DOHH2 (cell line): Measurements from ENCODE around the gene PEX1.

Source experiments
- H3F3A ChIP-seq: fragments of 200-600 bp; sonication (generic), shearing (Covaris generic); 2 replicates; pipeline ENCODE4 v1.6.0; 2016; ENCODE audit warnings: antibody characterized with exemption, mild to moderate bottlenecking; ENCODE audit not compliant: control insufficient read depth, insufficient read depth
- H3K27ac ChIP-seq: fragments of 200-600 bp; sonication (generic); 2 replicates; pipeline ENCODE4 v1.5.1; 2014; ENCODE audit warnings: low read depth, mild to moderate bottlenecking, low read length, moderate library complexity
- H3K27me3 ChIP-seq: fragments of 200-600 bp; sonication (generic); 2 replicates; pipeline ENCODE4 v1.6.1; 2014; ENCODE audit warnings: mild to moderate bottlenecking, low read length, mixed read lengths; ENCODE audit not compliant: control insufficient read depth
- H3K36me3 ChIP-seq: fragments of 200-600 bp; sonication (generic); 2 replicates; pipeline ENCODE4 v1.6.1; 2014; ENCODE audit warnings: mild to moderate bottlenecking, low read length, moderate library complexity, mixed read lengths; ENCODE audit not compliant: control insufficient read depth
- H3K4me1 ChIP-seq: fragments of 200-600 bp; sonication (generic); 2 replicates; pipeline ENCODE4 v1.6.1; 2014; ENCODE audit warnings: mild to moderate bottlenecking, low read length, mixed read lengths; ENCODE audit not compliant: control insufficient read depth
- H3K4me2 ChIP-seq: fragments of 200-600 bp; sonication (generic); 2 replicates; pipeline ENCODE4 v1.6.0; 2014; ENCODE audit warnings: mild to moderate bottlenecking, low read length, moderate library complexity
- H3K4me3 ChIP-seq: fragments of 200-600 bp; sonication (generic); 2 replicates; pipeline ENCODE4 v1.5.1; 2014; ENCODE audit warnings: mild to moderate bottlenecking, low read length, mixed read lengths
- H3K79me2 ChIP-seq: fragments of 200-600 bp; sonication (generic); 2 replicates; pipeline ENCODE4 v1.6.1; 2014; ENCODE audit warnings: mild to moderate bottlenecking, low read length, mixed read lengths; ENCODE audit not compliant: control insufficient read depth
- H3K9me2 ChIP-seq: fragments of 200-600 bp; sonication (generic); replicated peaks from 2 replicates; pipeline ENCODE4 v1.6.1; 2014; ENCODE audit warnings: mild to moderate bottlenecking, low read length, mixed read lengths; ENCODE audit not compliant: control insufficient read depth
- H3K9me3 ChIP-seq: fragments of 200-600 bp; sonication (generic); 2 replicates; pipeline ENCODE4 v1.6.1; 2014; ENCODE audit warnings: antibody characterized with exemption, low read length, mixed read lengths; ENCODE audit not compliant: control insufficient read depth, insufficient read depth
- H4K20me1 ChIP-seq: fragments of 200-600 bp; sonication (generic); 2 replicates; pipeline ENCODE4 v1.6.0; 2014; ENCODE audit warnings: low read depth, mild to moderate bottlenecking, antibody characterized with exemption, low read length, moderate library complexity; ENCODE audit not compliant: control insufficient read depth, insufficient read depth
- EZH2phosphoT487 ChIP-seq: fragments of 200-600 bp; sonication (generic); IDR thresholded peaks from 2 replicates; pipeline ENCODE4 v1.6.1; 2017; ENCODE audit warnings: borderline replicate concordance, mild to moderate bottlenecking, antibody characterized with exemption, low read length, moderate library complexity, mixed read lengths
- TF ChIP-seq, protein P1 (sequence below): fragments of 200-600 bp; sonication (generic); IDR thresholded peaks from one replicate; pipeline ENCODE4 v1.5.1; 2014; ENCODE audit warnings: antibody characterized with exemption, mild to moderate bottlenecking, low read depth, low read length; ENCODE audit not compliant: poor library complexity, severe bottlenecking

The PEX1 gene

GRCh38 chr7:92523110-92523509 lies 5.2 kb downstream of the PEX1 start:
- peaks cover 23% of the 10 kb centered on the region for H3K36me3 ChIP-seq
- peaks cover 16% of the 10 kb centered on the region for H3K4me1 ChIP-seq
- H3K4me2 ChIP-seq = no peak overlapping the region
- peaks cover 9% of the 10 kb centered on the region for H3F3A ChIP-seq
- H3K27ac ChIP-seq = no peak overlapping the region
- H3K9me3 ChIP-seq = no peaks in the 10 kb centered on the region
- no peaks in the 10 kb centered on the region for H3K27me3 ChIP-seq
- H3K4me3 ChIP-seq = no peak overlapping the region
- no peaks in the 10 kb centered on the region for H4K20me1 ChIP-seq
- H3K79me2 ChIP-seq = peaks cover 45% of the 10 kb centered on the region
- no peaks in the 10 kb centered on the region for H3K9me2 ChIP-seq
- TF ChIP-seq, protein P1, sequence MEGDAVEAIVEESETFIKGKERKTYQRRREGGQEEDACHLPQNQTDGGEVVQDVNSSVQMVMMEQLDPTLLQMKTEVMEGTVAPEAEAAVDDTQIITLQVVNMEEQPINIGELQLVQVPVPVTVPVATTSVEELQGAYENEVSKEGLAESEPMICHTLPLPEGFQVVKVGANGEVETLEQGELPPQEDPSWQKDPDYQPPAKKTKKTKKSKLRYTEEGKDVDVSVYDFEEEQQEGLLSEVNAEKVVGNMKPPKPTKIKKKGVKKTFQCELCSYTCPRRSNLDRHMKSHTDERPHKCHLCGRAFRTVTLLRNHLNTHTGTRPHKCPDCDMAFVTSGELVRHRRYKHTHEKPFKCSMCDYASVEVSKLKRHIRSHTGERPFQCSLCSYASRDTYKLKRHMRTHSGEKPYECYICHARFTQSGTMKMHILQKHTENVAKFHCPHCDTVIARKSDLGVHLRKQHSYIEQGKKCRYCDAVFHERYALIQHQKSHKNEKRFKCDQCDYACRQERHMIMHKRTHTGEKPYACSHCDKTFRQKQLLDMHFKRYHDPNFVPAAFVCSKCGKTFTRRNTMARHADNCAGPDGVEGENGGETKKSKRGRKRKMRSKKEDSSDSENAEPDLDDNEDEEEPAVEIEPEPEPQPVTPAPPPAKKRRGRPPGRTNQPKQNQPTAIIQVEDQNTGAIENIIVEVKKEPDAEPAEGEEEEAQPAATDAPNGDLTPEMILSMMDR = no peak
- TF ChIP-seq EZH2phosphoT487 = no peak

DNA sequence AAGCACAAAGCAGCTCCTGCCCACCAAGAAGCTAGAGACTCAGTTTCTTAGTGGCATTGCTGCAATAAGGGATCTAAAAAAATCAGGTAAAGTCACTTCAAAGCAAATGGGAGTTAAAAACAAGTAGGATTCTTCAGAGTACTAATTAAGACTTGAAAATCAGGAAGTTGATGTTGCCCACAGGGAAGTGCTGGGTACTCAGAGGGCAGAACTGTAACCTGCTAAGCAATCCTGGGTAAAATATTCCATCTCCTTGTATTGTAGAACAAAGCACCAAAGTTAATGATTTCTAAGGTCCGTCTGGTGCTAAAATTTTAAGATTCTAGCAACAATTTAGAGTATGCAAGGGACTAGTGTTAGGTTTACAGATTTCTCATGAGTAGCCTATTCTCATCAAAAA lies 8.3 kb downstream of the PEX1 start:
- Histone ChIP-seq H3F3A (no peaks in the 10 kb centered on the region), H3K4me2 (no peak overlapping the region), H3K36me3 (peaks cover 29% of the 10 kb centered on the region), H3K4me3 (no peak overlapping the region), H3K9me3 (no peaks in the 10 kb centered on the region), H4K20me1 (no peaks in the 10 kb centered on the region), H3K4me1 (no peaks in the 10 kb centered on the region), H3K27me3 (no peaks in the 10 kb centered on the region), H3K9me2 (no peaks in the 10 kb centered on the region), H3K27ac (no peak overlapping the region), H3K79me2 (peaks cover 14% of the 10 kb centered on the region)
- TF ChIP-seq, protein P1 = no peak

GRCh38 chr7:92517631-92518030 lies 10.7 kb downstream of the PEX1 start:
- H3K27ac ChIP-seq = no peak overlapping the region
- H3F3A ChIP-seq = no peaks in the 10 kb centered on the region
- no peaks in the 10 kb centered on the region for H3K9me2 ChIP-seq
- H3K36me3 ChIP-seq = peaks cover 35% of the 10 kb centered on the region
- H3K4me1 ChIP-seq = no peaks in the 10 kb centered on the region
- no peak overlapping the region for H3K4me3 ChIP-seq
- no peaks in the 10 kb centered on the region for H3K27me3 ChIP-seq
- H4K20me1 ChIP-seq = no peaks in the 10 kb centered on the region
- no peaks in the 10 kb centered on the region for H3K79me2 ChIP-seq
- TF ChIP-seq EZH2phosphoT487 = no peak
- TF ChIP-seq, protein P1 = no peak
- H3K4me2 ChIP-seq = no peak overlapping the region
- no peaks in the 10 kb centered on the region for H3K9me3 ChIP-seq
